ENCODE results near the gene HCRTR2. TPM values are rescaled to one million over a fixed set of nuclear protein-coding genes. Genes with fewer than 3 reads are reported as not detected.

Gene HCRTR2
- total and polyA plus RNA-seq, 4 donors: not detected

DNA sequence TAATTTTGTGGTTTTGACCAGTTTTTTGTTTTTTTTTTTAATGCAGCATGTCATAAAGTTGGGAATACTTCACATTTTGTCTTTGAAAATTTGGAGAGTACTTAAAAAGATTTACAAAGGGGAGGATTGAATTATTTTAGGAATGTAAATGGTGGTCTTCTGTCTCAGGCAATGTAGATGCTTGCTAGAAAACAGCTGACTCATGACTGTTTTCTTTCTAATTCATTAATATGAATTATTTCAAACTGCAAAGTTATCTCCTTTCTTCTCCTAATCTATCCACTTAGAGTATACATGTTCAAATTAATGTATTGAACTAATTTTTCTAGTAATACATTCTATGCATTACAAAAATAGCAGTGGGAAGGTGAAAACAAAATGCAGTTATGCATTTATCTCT, 24.9 kb downstream of the HCRTR2 start:
- DNase-seq (ENCODE audit: low spot score): no peak
- no peak for TF ChIP-seq REST (IDR thresholded peaks at IDR 0.05)
- no peak for TF ChIP-seq JUND (IDR thresholded peaks at IDR 0.05)
- no peak for TF ChIP-seq EGR1 (IDR thresholded peaks at IDR 0.05; ENCODE audit: low read depth in 2 of 2)
- TF ChIP-seq RXRA (IDR thresholded peaks at IDR 0.05): no peak
- TF ChIP-seq HNF4A (conservative IDR thresholded peaks at IDR 0.05): no peak
- no peak for TF ChIP-seq FOXA1 (IDR thresholded peaks at IDR 0.05)
- TF ChIP-seq YY1 (IDR thresholded peaks at IDR 0.05): no peak
- TF ChIP-seq, protein P1, sequence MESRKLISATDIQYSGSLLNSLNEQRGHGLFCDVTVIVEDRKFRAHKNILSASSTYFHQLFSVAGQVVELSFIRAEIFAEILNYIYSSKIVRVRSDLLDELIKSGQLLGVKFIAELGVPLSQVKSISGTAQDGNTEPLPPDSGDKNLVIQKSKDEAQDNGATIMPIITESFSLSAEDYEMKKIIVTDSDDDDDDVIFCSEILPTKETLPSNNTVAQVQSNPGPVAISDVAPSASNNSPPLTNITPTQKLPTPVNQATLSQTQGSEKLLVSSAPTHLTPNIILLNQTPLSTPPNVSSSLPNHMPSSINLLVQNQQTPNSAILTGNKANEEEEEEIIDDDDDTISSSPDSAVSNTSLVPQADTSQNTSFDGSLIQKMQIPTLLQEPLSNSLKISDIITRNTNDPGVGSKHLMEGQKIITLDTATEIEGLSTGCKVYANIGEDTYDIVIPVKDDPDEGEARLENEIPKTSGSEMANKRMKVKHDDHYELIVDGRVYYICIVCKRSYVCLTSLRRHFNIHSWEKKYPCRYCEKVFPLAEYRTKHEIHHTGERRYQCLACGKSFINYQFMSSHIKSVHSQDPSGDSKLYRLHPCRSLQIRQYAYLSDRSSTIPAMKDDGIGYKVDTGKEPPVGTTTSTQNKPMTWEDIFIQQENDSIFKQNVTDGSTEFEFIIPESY (IDR thresholded peaks at IDR 0.05): no peak
- TF ChIP-seq FOXA2 (IDR thresholded peaks at IDR 0.05): no peak
- no peak for TF ChIP-seq RAD21 (IDR thresholded peaks at IDR 0.05)
- TF ChIP-seq, protein P2, sequence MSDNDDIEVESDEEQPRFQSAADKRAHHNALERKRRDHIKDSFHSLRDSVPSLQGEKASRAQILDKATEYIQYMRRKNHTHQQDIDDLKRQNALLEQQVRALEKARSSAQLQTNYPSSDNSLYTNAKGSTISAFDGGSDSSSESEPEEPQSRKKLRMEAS (IDR thresholded peaks at IDR 0.05): no peak
- no peak for TF ChIP-seq SP1 (IDR thresholded peaks at IDR 0.05)
- TF ChIP-seq GABPA (IDR thresholded peaks at IDR 0.05 in 1 of 2, conservative IDR thresholded peaks at IDR 0.05 in 1 of 2): no peak
- TF ChIP-seq, protein P3, sequence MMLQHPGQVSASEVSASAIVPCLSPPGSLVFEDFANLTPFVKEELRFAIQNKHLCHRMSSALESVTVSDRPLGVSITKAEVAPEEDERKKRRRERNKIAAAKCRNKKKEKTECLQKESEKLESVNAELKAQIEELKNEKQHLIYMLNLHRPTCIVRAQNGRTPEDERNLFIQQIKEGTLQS (IDR thresholded peaks at IDR 0.05): no peak
- TF ChIP-seq CTCF (IDR thresholded peaks at IDR 0.05; ENCODE audit: low read depth, low read length, missing input control): no peak
- Histone ChIP-seq H3K36me3 (ENCODE audit: control insufficient read depth in 4 of 4, insufficient read depth in 3 of 4, low read depth in 1 of 4, low read length in 3 of 4) (no peaks in the 10 kb centered on the region), H3K9ac (ENCODE audit: low read depth in 1 of 2, low read length in 2 of 2) (no peak overlapping the region), H3K4me1 (ENCODE audit: control insufficient read depth in 4 of 4, insufficient read depth in 4 of 4, low read length in 3 of 4) (no peaks in the 10 kb centered on the region), H3K4me3 (ENCODE audit: low read depth in 1 of 3, low read length in 3 of 3) (no peak overlapping the region), H3K27ac (ENCODE audit: low read depth in 1 of 2, low read length in 2 of 2) (no peak overlapping the region), H3K27me3 (ENCODE audit: control insufficient read depth in 4 of 4, insufficient read depth in 4 of 4, low read length in 3 of 4) (peaks cover 0 to 3% (median 0%) of the 10 kb centered on the region in 4 donors), H3K9me3 (ENCODE audit: control insufficient read depth in 4 of 4, low read length in 3 of 4) (no peaks in the 10 kb centered on the region)

All from liver (tissue), 9 donors.